Measurements from ENCODE around the gene ZSWIM4. TPM values are rescaled to one million over a fixed set of nuclear protein-coding genes. Genes with fewer than 3 reads are reported as not detected.
A peak's percentile ranks its signal among the peaks of the same experiment; 100 is the strongest.

ZSWIM4 gene
- total RNA-seq, 6 donors from 2014 or later, result 7.3 to 22.6 (median 10.1) TPM

DNA sequence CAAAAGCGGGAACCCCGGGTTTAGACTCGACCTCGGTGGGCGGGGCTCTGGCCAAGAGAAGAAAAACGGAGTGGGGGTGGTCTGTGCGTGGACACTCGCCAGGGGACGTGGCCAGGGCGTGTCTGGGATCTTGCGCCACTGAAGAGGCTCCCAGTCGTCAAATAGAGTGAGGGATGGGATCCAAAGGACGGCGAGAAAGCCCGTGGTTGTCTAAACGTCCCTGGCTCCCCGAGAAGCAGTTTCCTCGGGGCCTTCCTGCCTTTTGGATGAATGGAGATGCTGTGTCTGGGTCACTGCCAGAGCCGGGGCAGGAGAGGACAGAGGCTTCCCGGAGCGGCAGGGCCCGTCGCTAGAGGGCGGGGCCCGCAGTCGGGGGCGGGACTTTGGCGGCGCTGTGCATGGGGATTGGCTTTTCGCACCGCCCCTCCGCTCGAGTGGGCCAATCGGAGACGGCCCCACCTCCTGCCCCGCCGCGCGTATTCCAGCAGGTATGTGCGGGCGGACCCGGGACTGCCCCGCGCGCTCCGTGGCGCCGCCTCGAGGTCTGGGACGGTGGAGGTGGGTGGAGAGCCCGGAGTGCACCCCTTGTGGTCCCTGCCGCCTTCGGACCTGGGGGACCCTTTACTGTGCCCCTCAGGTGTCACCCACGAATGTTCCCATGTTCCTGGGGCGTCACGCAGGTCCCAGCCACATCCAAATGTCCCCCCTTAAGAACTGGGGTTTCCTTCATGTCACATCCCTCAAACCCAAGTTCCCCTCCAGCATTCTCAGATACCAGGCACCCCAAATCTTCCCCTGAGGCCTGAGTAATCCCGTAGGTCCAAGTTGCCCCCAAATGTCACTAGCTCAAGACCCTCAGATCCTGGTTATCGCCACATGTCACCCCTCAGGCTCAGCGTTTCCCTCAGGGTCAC lies 38.3 kb downstream of the ZSWIM4 start:
- Histone ChIP-seq H3K27me3 (no peaks in the 10 kb centered on the region), H3K27ac (peak overlapping the region; percentile 84 to 100 (median 100)), H3K4me3 (peak overlapping the region in 3 of 4 donors; percentile 22 to 96 (median 42)), H3K4me1 (peaks cover 56 to 65% (median 62%) of the 10 kb centered on the region in 4 donors), H3K9me3 (no peaks in the 10 kb centered on the region), H3K36me3 (peaks cover 0 to 80% (median 43%) of the 10 kb centered on the region in 4 donors)
- TF ChIP-seq EP300 (IDR thresholded peaks at IDR 0.05), result no peak
- TF ChIP-seq POLR2A (IDR thresholded peaks at IDR 0.05), result peak in 2 of 4 donors; percentile 27 to 56
- TF ChIP-seq, protein P1, sequence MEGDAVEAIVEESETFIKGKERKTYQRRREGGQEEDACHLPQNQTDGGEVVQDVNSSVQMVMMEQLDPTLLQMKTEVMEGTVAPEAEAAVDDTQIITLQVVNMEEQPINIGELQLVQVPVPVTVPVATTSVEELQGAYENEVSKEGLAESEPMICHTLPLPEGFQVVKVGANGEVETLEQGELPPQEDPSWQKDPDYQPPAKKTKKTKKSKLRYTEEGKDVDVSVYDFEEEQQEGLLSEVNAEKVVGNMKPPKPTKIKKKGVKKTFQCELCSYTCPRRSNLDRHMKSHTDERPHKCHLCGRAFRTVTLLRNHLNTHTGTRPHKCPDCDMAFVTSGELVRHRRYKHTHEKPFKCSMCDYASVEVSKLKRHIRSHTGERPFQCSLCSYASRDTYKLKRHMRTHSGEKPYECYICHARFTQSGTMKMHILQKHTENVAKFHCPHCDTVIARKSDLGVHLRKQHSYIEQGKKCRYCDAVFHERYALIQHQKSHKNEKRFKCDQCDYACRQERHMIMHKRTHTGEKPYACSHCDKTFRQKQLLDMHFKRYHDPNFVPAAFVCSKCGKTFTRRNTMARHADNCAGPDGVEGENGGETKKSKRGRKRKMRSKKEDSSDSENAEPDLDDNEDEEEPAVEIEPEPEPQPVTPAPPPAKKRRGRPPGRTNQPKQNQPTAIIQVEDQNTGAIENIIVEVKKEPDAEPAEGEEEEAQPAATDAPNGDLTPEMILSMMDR (IDR thresholded peaks at IDR 0.05), result peak; percentile 40 to 80 (median 71)
- peak; percentile 54 to 77 for TF ChIP-seq POLR2AphosphoS5 (IDR thresholded peaks at IDR 0.05)
- 9 to 12% methylated on average over 25 to 34 of the region's 59 CpGs for WGBS, 2 donors
- ATAC-seq (ENCODE audit: low FRiP score in 2 of 2), result peak; percentile 70 to 94
- peak; percentile 94 to 99 for DNase-seq

DNA sequence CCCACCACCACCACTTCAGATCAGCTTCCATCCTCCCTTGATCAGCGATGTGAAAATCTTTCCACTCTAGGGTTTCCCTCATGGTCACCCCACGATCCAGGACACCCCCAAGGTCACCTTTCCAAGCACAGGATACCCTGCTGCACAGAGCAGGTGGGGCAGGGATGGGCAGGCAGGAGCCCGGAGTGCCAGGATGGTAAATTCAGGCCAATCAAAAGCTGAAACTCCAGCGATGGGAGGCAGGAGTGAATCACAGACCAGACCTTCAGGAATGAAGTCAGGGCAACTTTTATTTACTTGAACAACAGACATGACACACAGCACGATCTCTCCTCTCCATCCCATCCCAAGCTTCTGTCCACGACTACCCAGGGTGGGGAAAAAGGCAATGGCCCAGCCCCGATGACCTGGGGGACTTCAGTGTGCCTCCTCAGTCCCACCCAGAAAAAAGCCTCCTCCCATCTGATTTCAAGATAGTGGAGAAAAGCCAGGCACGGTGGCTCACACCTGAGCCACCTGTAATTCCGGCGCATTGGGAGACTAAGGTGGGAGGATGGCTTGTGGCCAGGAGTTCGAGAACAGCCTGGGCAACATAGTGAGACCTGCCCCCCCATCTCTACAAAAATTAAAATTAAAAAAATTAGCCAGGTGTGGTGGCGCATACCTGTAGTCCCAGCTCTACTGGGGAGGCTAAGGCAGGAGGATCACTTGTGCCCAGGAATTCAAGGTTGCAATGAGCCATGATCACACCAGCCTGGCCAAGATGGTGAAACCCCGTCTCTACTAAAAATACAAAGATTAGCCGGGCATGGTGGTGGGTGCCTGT lies 39.2 kb downstream of the ZSWIM4 start:
- Histone ChIP-seq H3K9me3 (no peaks in the 10 kb centered on the region), H3K4me3 (peak overlapping the region in 1 of 4 donors; percentile 96), H3K36me3 (peaks cover 0 to 76% (median 43%) of the 10 kb centered on the region in 4 donors), H3K27ac (peak overlapping the region; percentile 84 to 100 (median 100)), H3K4me1 (peaks cover 63 to 74% (median 67%) of the 10 kb centered on the region in 4 donors), H3K27me3 (no peaks in the 10 kb centered on the region)
- ATAC-seq (ENCODE audit: low FRiP score in 2 of 2), result no peak
- TF ChIP-seq POLR2A (IDR thresholded peaks at IDR 0.05) (peak in 1 of 4 donors; percentile 14), EP300 (IDR thresholded peaks at IDR 0.05) (no peak)
- TF ChIP-seq, protein P1 (IDR thresholded peaks at IDR 0.05), result no peak
- WGBS, 2 donors, result 73 to 81% methylated on average over 11 to 14 of the region's 14 CpGs
- DNase-seq, result no peak

DNA sequence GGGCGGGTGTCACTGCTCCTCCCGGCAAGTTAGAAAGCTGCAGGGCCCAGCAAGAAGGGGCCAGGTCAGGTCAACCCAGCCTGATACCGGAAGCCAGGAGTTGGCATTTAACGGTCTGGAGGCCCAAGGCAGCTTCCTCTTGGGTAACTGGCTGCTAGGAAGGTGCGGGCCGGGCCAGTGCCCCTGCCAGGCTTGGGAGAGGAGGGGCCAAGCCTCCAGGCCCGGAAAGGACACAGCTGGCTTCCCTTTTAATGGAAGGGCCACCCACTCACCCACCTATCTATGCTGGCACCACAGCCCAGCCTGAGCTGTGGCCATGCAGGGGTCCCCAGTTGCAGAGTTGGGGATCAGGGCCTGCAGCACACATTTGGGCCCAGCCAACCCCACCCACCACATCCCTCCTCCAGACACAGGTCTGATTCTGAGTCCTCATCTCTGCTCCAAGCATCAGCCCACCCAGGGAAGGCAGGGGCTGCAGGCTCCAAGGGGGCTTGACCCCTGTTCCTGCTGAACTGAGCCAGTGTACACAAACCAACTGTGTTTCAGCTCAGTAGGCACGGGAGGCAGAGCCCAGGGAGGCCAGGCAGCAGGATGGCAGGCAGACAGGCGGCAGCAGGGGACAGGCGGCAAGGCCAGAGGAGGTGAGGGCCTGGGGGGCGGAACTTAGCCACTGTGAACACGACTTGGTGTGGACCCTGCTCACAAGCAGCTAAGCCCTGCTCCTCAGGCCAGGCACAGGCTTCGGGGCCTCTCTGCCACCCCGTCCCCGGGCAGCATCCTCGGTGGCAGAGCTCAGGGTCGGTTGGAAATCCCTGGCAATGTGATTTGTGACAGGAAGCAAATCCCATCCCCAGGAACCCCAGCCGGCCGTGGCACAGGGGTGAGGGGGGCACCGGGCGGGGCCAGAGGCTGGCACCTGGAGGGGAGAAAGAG lies 40.8 kb downstream of the ZSWIM4 start:
- peak; percentile 85 to 87 for DNase-seq
- Histone ChIP-seq H3K27me3 (no peaks in the 10 kb centered on the region), H3K36me3 (peaks cover 0 to 62% (median 35%) of the 10 kb centered on the region in 4 donors), H3K4me1 (peaks cover 63 to 88% (median 77%) of the 10 kb centered on the region in 4 donors), H3K27ac (peak overlapping the region; percentile 99 to 100 (median 100)), H3K9me3 (no peaks in the 10 kb centered on the region), H3K4me3 (peak overlapping the region in 3 of 4 donors; percentile 8 to 96 (median 11))
- TF ChIP-seq POLR2AphosphoS5 (IDR thresholded peaks at IDR 0.05) (peak; percentile 59 to 68), POLR2A (IDR thresholded peaks at IDR 0.05) (peak in 1 of 4 donors; percentile 8), EP300 (IDR thresholded peaks at IDR 0.05) (peak in 1 of 4 donors; percentile 43)
- TF ChIP-seq, protein P1 (IDR thresholded peaks at IDR 0.05), result no peak
- 35 to 36% methylated on average over 11 to 17 of the region's 21 CpGs for WGBS, 2 donors
- no peak for ATAC-seq (ENCODE audit: low FRiP score in 2 of 2)

Data from upper lobe of left lung (tissue), 6 donors.